Karpas-422 (cell line): ENCODE measurements around the gene HAUS6. TPM values are rescaled to one million over a fixed set of nuclear protein-coding genes. Genes with fewer than 3 reads are reported as not detected.

Experiments used
- DNase-seq: peaks from one replicate; pipeline ENCODE4 v3.0.0-alpha.2; 2015
- H2AFZ ChIP-seq: fragments of 200-600 bp; sonication (generic); 2 replicates; pipeline ENCODE4 v1.6.1; 2014; ENCODE audit warnings: antibody characterized with exemption, low read length, mixed read lengths
- H3K27ac ChIP-seq: fragments of 200-600 bp; sonication (generic); 2 replicates; pipeline ENCODE4 v1.5.1; 2014; ENCODE audit warnings: mild to moderate bottlenecking, low read length, moderate library complexity
- H3K27me3 ChIP-seq: fragments of 200-600 bp; sonication (generic); 2 replicates; pipeline ENCODE4 v1.6.1; 2014; ENCODE audit warnings: low read length, mixed read lengths
- H3K36me3 ChIP-seq: fragments of 200-600 bp; sonication (generic); 2 replicates; pipeline ENCODE4 v1.6.1; 2014; ENCODE audit warnings: low read length, mixed read lengths; ENCODE audit not compliant: insufficient read depth
- H3K4me1 ChIP-seq: fragments of 200-600 bp; sonication (generic); 2 replicates; pipeline ENCODE4 v1.6.1; 2014; ENCODE audit warnings: mild to moderate bottlenecking, low read length, mixed read lengths
- H3K4me2 ChIP-seq: fragments of 200-600 bp; sonication (generic); 2 replicates; pipeline ENCODE4 v1.6.1; 2014; ENCODE audit warnings: low read length, low read depth, mild to moderate bottlenecking; ENCODE audit not compliant: poor library complexity, severe bottlenecking
- H3K4me3 ChIP-seq: fragments of 200-600 bp; sonication (generic); 2 replicates; pipeline ENCODE4 v1.5.1; 2014; ENCODE audit warnings: mild to moderate bottlenecking, antibody characterized with exemption, low read length, mixed read lengths
- H3K79me2 ChIP-seq: fragments of 200-600 bp; sonication (generic); 2 replicates; pipeline ENCODE4 v1.6.1; 2014; ENCODE audit warnings: mild to moderate bottlenecking, low read length, mixed read lengths
- H3K9ac ChIP-seq: fragments of 200-600 bp; sonication (generic); 2 replicates; pipeline ENCODE4 v1.6.0; 2014; ENCODE audit warnings: low read length
- H3K9me2 ChIP-seq: fragments of 200-600 bp; sonication (generic), shearing (Covaris generic); replicated peaks from 2 replicates; pipeline ENCODE4 v1.6.0; 2014; ENCODE audit warnings: mild to moderate bottlenecking, low read length, moderate library complexity; ENCODE audit not compliant: insufficient read depth
- H3K9me3 ChIP-seq: fragments of 300-700, 200-600 bp; sonication (generic); 2 replicates; pipeline ENCODE4 v1.6.1; 2014; ENCODE audit warnings: low read length, mixed read lengths
- H4K20me1 ChIP-seq: fragments of 200-600 bp; sonication (generic); 2 replicates; pipeline ENCODE4 v1.6.1; 2014; ENCODE audit warnings: mild to moderate bottlenecking, antibody characterized with exemption, low read length, low read depth; ENCODE audit not compliant: insufficient read depth
- total RNA-seq: library from RNA; depleted of rRNA; stranded (reverse); fragments of >200 nt; shearing (Covaris generic); gene quantifications from 2 replicates; pipeline ENCODE4 v1.2.3, GENCODE V29; 2014; ENCODE audit warnings: low replicate concordance

The HAUS6 gene
- total RNA-seq, 1 experiment from 2014 or later = 32.6 TPM

GRCh38 chr9:19048966-19049916 lies 53.5 kb downstream of the HAUS6 start, which contains the start of gene RRAGA:
Gene RRAGA (plus strand): TSS chr9:19049427. CDS start chr9:19049660, 233 bp downstream.
- H3K9ac ChIP-seq = peak within 1 kb of the TSS; percentile 88
- H3K4me2 ChIP-seq = peak within 1 kb of the TSS; percentile 89
- no peaks in the 10 kb centered on the region for H3K9me3 ChIP-seq
- H4K20me1 ChIP-seq = no peaks in the 10 kb centered on the region; the same call in 1 of the 2 replicates
- H3K79me2 ChIP-seq = peaks cover 25% of the 10 kb centered on the region
- peak within 1 kb of the TSS; percentile 79 for H3K27ac ChIP-seq
- peak; percentile 99 for DNase-seq
- no peaks in the 10 kb centered on the region for H3K27me3 ChIP-seq
- peaks cover 33% of the 10 kb centered on the region for H3K4me1 ChIP-seq
- H2AFZ ChIP-seq = peak within 1 kb of the TSS; percentile 53
- H3K36me3 ChIP-seq = no peaks in the 10 kb centered on the region; the same call in 1 of the 2 replicates
- peak within 1 kb of the TSS; percentile 86 for H3K4me3 ChIP-seq
- H3K9me2 ChIP-seq = no peaks in the 10 kb centered on the region

- Histone ChIP-seq H3K4me3 (no peak overlapping the region), H3K4me2 (no peak overlapping the region), H3K36me3 (no peaks in the 10 kb centered on the region), H4K20me1 (no peaks in the 10 kb centered on the region), H3K9me2 (no peaks in the 10 kb centered on the region), H2AFZ (no peak overlapping the region), H3K9me3 (no peaks in the 10 kb centered on the region), H3K9ac (no peak overlapping the region), H3K4me1 (peaks cover 4% of the 10 kb centered on the region), H3K79me2 (no peaks in the 10 kb centered on the region), H3K27ac (no peak overlapping the region), H3K27me3 (no peaks in the 10 kb centered on the region)
- peak; percentile 51 for DNase-seq
These were observed 66.1 kb downstream of the HAUS6 start for GRCh38 chr9:19036611-19037010.

DNA sequence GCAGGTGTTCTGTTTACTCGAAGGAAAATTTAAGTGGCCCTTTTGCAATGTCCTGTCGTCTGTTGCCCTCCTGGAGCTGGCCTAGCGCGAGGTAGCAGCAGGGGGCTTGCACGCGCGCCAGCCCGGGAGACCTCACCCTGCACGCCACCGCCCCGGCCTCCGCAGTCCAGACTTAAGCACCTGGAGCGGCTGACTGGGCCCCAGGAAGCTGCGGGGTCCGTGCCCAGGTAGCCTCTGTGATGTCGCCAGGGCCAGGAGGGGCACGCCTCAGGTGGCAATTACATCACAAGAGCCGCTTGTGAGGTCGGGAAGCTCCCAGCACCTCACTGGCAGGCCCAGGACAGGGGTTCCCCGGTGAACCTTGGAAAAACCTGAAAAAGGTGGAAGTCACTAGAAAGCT lies 69.7 kb downstream of the HAUS6 start, which contains the start of gene SAXO1:
SAXO1 (minus strand) TSS at position 195 of the 400 bp plus-strand sequence. CDS start 301 bp downstream, outside the sequence.
- no peaks in the 10 kb centered on the region for H3K36me3 ChIP-seq
- DNase-seq = no peak
- no peaks in the 10 kb centered on the region for H3K9me2 ChIP-seq
- no peaks in the 10 kb centered on the region for H3K79me2 ChIP-seq
- no peak within 1 kb of the TSS for H3K4me2 ChIP-seq
- no peak within 1 kb of the TSS for H3K27ac ChIP-seq
- no peak within 1 kb of the TSS for H2AFZ ChIP-seq
- no peaks in the 10 kb centered on the region for H4K20me1 ChIP-seq
- H3K27me3 ChIP-seq = no peaks in the 10 kb centered on the region
- no peak within 1 kb of the TSS for H3K4me3 ChIP-seq
- no peaks in the 10 kb centered on the region for H3K9me3 ChIP-seq
- peaks cover 4% of the 10 kb centered on the region for H3K4me1 ChIP-seq
- H3K9ac ChIP-seq = no peak within 1 kb of the TSS

- no peaks in the 10 kb centered on the region for H3K9me2 ChIP-seq
- H3K9me3 ChIP-seq = no peaks in the 10 kb centered on the region
- H3K36me3 ChIP-seq = no peaks in the 10 kb centered on the region
- H3K27ac ChIP-seq = no peak overlapping the region
- H3K4me2 ChIP-seq = no peak overlapping the region
- no peak overlapping the region for H2AFZ ChIP-seq
- H3K27me3 ChIP-seq = no peaks in the 10 kb centered on the region
- DNase-seq = no peak
- H3K79me2 ChIP-seq = no peaks in the 10 kb centered on the region
- H3K4me1 ChIP-seq = peaks cover 4% of the 10 kb centered on the region
- H3K9ac ChIP-seq = no peak overlapping the region
- no peaks in the 10 kb centered on the region for H4K20me1 ChIP-seq
- H3K4me3 ChIP-seq = no peak overlapping the region
These were observed 70.3 kb downstream of the HAUS6 start for GRCh38 chr9:19032406-19032805.

- Histone ChIP-seq H3K4me3 (no peak overlapping the region), H4K20me1 (no peaks in the 10 kb centered on the region), H3K79me2 (no peaks in the 10 kb centered on the region), H3K9me3 (no peaks in the 10 kb centered on the region), H3K9ac (no peak overlapping the region), H3K4me1 (no peaks in the 10 kb centered on the region), H3K27ac (no peak overlapping the region), H3K9me2 (no peaks in the 10 kb centered on the region), H3K27me3 (no peaks in the 10 kb centered on the region), H3K4me2 (no peak overlapping the region), H3K36me3 (no peaks in the 10 kb centered on the region), H2AFZ (no peak overlapping the region)
- DNase-seq = no peak
These were observed 71.8 kb downstream of the HAUS6 start for GRCh38 chr9:19030899-19031298.

- Histone ChIP-seq H3K4me1 (no peaks in the 10 kb centered on the region), H3K4me2 (no peak overlapping the region), H4K20me1 (no peaks in the 10 kb centered on the region), H2AFZ (no peak overlapping the region), H3K36me3 (no peaks in the 10 kb centered on the region), H3K9me2 (no peaks in the 10 kb centered on the region), H3K9me3 (no peaks in the 10 kb centered on the region), H3K27ac (no peak overlapping the region), H3K9ac (no peak overlapping the region), H3K4me3 (no peak overlapping the region), H3K27me3 (no peaks in the 10 kb centered on the region), H3K79me2 (no peaks in the 10 kb centered on the region)
- DNase-seq = peak; percentile 77
These were observed 73.8 kb downstream of the HAUS6 start for GRCh38 chr9:19028835-19029451.

- DNase-seq = no peak
- H3K9ac ChIP-seq = no peak overlapping the region
- no peak overlapping the region for H3K27ac ChIP-seq
- H3K9me3 ChIP-seq = no peaks in the 10 kb centered on the region
- no peaks in the 10 kb centered on the region for H3K36me3 ChIP-seq
- no peak overlapping the region for H2AFZ ChIP-seq
- H3K4me2 ChIP-seq = no peak overlapping the region
- H3K9me2 ChIP-seq = no peaks in the 10 kb centered on the region
- no peak overlapping the region for H3K4me3 ChIP-seq
- H3K27me3 ChIP-seq = no peaks in the 10 kb centered on the region
- H3K79me2 ChIP-seq = no peaks in the 10 kb centered on the region
- H4K20me1 ChIP-seq = no peaks in the 10 kb centered on the region
- H3K4me1 ChIP-seq = no peaks in the 10 kb centered on the region
These were observed 74.9 kb downstream of the HAUS6 start for GRCh38 chr9:19027825-19028224.

DNA sequence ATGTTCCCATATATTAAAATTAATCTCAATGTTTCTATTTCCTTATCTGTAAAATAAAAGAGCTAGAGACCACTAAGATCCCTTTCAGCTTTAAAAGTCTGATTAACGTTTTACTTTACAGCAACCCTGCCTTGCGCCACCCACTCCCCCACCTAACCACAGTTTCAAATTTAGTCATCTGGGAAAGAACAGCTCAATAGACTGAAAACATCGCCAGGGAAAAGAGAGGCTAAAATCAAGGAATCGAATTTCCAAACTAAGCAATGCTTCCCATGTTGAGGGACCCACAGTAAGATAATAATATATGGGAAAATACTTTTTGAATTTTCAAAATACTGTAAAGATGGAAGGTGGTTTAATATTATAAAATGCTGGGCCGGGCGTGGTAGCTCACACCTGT lies 76.3 kb downstream of the HAUS6 start:
- H3K27ac ChIP-seq = no peak overlapping the region
- H3K79me2 ChIP-seq = no peaks in the 10 kb centered on the region
- no peaks in the 10 kb centered on the region; the same call in 1 of the 2 replicates for H3K9me3 ChIP-seq
- H3K4me2 ChIP-seq = no peak overlapping the region
- H3K4me1 ChIP-seq = no peaks in the 10 kb centered on the region
- H3K4me3 ChIP-seq = no peak overlapping the region
- H4K20me1 ChIP-seq = no peaks in the 10 kb centered on the region
- H2AFZ ChIP-seq = no peak overlapping the region
- no peaks in the 10 kb centered on the region for H3K9me2 ChIP-seq
- no peaks in the 10 kb centered on the region for H3K27me3 ChIP-seq
- H3K36me3 ChIP-seq = no peaks in the 10 kb centered on the region
- DNase-seq = no peak
- H3K9ac ChIP-seq = no peak overlapping the region
